Stomach smooth muscle (tissue), 2 donors: ENCODE results near the gene KRTAP3-1.
"Not testable (repeated sequence)": the region's sequence is repeated elsewhere in the genome, so short reads cannot be mapped to it uniquely, and the experiment has no call there.

Experiments used
- H3K27ac ChIP-seq: one replicate; pipeline ENCODE4 v1.7.0; 2013; ENCODE audit warnings: mild to moderate bottlenecking, low read length, inconsistent platforms
- H3K27me3 ChIP-seq, 2 donors: one replicate each; pipeline ENCODE4 v1.7.0; 2013; ENCODE audit warnings: low read length in 2 of 2; ENCODE audit not compliant: insufficient read depth in 2 of 2, control insufficient read depth in 1 of 2
- H3K36me3 ChIP-seq, 2 donors: one replicate each; pipeline ENCODE4 v1.7.0; 2013; ENCODE audit warnings: low read length in 2 of 2; ENCODE audit not compliant: control insufficient read depth in 2 of 2, insufficient read depth in 2 of 2
- H3K4me1 ChIP-seq: one replicate; pipeline ENCODE4 v1.7.0; 2013; ENCODE audit warnings: low read length; ENCODE audit not compliant: control insufficient read depth, insufficient read depth
- H3K4me3 ChIP-seq, 2 donors: one replicate each; pipeline ENCODE4 v1.7.0; 2013; ENCODE audit warnings: low read length in 2 of 2
- H3K9ac ChIP-seq, 2 donors: one replicate each; pipeline ENCODE4 v1.7.0; 2013; ENCODE audit warnings: low read length in 2 of 2, mild to moderate bottlenecking in 1 of 2
- H3K9me3 ChIP-seq, 2 donors: one replicate each; pipeline ENCODE4 v1.7.0; 2013; ENCODE audit warnings: low read length in 2 of 2; ENCODE audit not compliant: control insufficient read depth in 2 of 2
- donor health status: healthy.
- donor health status: Pancreatic carcinoma.

Gene KRTAP3-1

GRCh38 chr17:41037853-41038350, 29.0 kb upstream of the KRTAP3-1 start:
- peaks cover 0 to 2% of the 10 kb centered on the region in 2 donors for H3K27me3 ChIP-seq
- H3K9ac ChIP-seq: no peak overlapping the region
- no peaks in the 10 kb centered on the region for H3K4me1 ChIP-seq
- H3K27ac ChIP-seq: no peak overlapping the region
- no peak overlapping the region for H3K4me3 ChIP-seq
- no peaks in the 10 kb centered on the region for H3K36me3 ChIP-seq
- no peaks in the 10 kb centered on the region for H3K9me3 ChIP-seq

DNA sequence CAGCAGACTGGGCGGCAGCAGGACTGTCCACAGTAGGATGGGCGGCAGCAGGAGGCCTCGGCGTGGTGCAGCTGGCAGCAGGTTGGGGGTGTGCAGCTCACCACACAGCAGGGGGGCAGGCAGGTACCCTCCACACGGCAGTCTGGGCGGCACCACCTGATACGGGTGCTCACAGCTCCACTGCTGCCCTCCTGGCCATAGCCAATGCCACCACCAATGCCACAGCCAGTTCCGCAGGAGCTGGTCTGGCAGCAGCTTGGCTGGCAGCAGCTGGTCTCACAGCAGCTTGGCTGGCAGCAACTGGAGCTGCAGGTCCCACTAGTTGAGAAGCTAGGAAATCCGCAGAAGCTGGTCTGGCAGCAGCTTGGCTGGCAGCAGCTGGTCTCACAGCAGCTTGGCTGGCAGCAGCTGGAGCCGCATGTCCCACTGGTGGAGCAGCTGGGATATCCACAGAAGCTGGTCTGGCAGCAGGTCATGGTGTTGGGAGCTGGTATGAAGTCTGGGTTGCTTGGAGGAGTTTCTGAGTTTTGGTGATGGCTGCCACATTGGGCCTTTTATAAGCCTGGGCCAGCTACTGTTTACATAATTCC, 25.5 kb upstream of the KRTAP3-1 start, which contains the start of gene KRTAP1-3:
Gene KRTAP1-3 (minus strand): TSS at position 529 of the 590 bp plus-strand sequence. CDS start 53 bp downstream, at position 476.
- not testable (repeated sequence) for H3K9me3 ChIP-seq, H3K9ac ChIP-seq, H3K27ac ChIP-seq, H3K4me1 ChIP-seq, H3K36me3 ChIP-seq, H3K27me3 ChIP-seq, H3K4me3 ChIP-seq

DNA sequence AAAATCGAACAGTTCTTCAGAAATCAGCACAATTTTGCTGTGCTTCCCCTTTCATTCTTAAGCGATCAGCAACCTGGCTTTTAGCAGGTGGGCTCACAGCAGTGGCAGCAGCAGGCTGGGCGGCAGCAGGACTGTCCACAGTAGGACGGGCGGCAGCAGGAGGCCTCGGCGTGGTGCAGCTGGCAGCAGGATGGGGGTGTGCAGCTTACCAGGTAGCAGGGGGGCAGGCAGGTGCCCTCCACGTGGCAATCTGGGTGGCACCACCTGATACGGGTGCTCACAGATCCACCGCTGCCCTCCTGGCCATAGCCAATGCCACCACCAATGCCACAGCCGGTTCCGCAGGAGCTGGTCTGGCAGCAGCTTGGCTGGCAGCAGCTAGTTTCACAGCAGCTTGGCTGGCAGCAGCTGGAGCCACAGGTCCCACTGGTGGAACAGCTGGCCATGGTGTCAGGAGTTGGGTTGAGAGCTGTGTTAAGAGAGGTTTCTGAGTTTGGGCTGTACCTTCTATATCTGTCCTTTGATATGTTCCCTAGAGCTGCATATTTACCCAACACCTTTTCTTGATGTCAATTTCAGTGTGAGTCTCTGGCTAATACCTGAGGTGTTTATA, 20.8 kb upstream of the KRTAP3-1 start, which contains the start of gene KRTAP1-4:
Gene KRTAP1-4 (minus strand): TSS at position 563 of the 613 bp plus-strand sequence. CDS start 117 bp downstream, at position 446.
- H3K27me3 ChIP-seq: peaks cover 0 to 2% of the 10 kb centered on the region in 2 donors
- H3K9me3 ChIP-seq: no peaks in the 10 kb centered on the region
- H3K4me1 ChIP-seq: no peaks in the 10 kb centered on the region
- H3K4me3 ChIP-seq: no peak within 1 kb of the TSS
- no peak within 1 kb of the TSS for H3K27ac ChIP-seq
- H3K36me3 ChIP-seq: no peaks in the 10 kb centered on the region
- H3K9ac ChIP-seq: no peak within 1 kb of the TSS

- H3K9ac ChIP-seq: no peak within 1 kb of the TSS
- H3K9me3 ChIP-seq: no peaks in the 10 kb centered on the region
- H3K4me3 ChIP-seq: no peak within 1 kb of the TSS
- H3K27ac ChIP-seq: no peak within 1 kb of the TSS
- no peaks in the 10 kb centered on the region for H3K36me3 ChIP-seq
- H3K27me3 ChIP-seq: no peaks in the 10 kb centered on the region
- H3K4me1 ChIP-seq: no peaks in the 10 kb centered on the region
These were observed 18.0 kb upstream of the KRTAP3-1 start, which contains the start of gene KRTAP1-5 for GRCh38 chr17:41026715-41027471. KRTAP1-5 (minus strand) TSS chr17:41027208; CDS start chr17:41027155, 53 bp downstream.

- Histone ChIP-seq H3K9me3 (no peaks in the 10 kb centered on the region), H3K27ac (no peak overlapping the region), H3K36me3 (no peaks in the 10 kb centered on the region), H3K4me3 (no peak overlapping the region), H3K27me3 (no peaks in the 10 kb centered on the region), H3K9ac (no peak overlapping the region), H3K4me1 (no peaks in the 10 kb centered on the region)
These were observed 15.8 kb upstream of the KRTAP3-1 start for GRCh38 chr17:41024697-41025096.

DNA sequence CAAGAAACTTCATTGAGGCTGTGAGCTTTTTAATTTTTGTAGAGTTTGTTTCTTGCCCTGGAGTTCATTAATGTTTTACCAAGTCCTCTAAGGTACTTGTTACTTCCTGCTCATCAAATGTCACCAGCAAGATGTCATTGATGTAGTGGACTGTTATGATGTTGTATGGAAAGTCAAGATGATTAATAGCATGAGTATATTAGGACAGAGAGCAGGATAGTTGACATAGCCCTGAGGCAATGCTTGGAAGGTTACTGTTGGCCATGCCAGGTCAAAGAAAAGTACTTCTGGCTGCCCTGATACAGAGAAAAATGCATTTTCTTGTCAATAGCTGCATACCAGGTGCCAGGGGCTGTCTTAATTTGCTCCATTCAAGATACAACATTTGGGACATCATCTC, 11.4 kb upstream of the KRTAP3-1 start:
- Histone ChIP-seq H3K27ac (no peak overlapping the region), H3K9me3 (no peaks in the 10 kb centered on the region), H3K4me3 (no peak overlapping the region), H3K4me1 (no peaks in the 10 kb centered on the region), H3K9ac (no peak overlapping the region), H3K27me3 (peaks cover 0 to 3% of the 10 kb centered on the region in 2 donors), H3K36me3 (no peaks in the 10 kb centered on the region)

- no peak overlapping the region for H3K9ac ChIP-seq
- H3K36me3 ChIP-seq: no peaks in the 10 kb centered on the region
- H3K4me3 ChIP-seq: no peak overlapping the region
- H3K4me1 ChIP-seq: no peaks in the 10 kb centered on the region
- H3K27me3 ChIP-seq: peaks cover 0 to 3% of the 10 kb centered on the region in 2 donors
- H3K27ac ChIP-seq: no peak overlapping the region
- H3K9me3 ChIP-seq: no peaks in the 10 kb centered on the region
These were observed 10.5 kb upstream of the KRTAP3-1 start for GRCh38 chr17:41019415-41019814.

DNA sequence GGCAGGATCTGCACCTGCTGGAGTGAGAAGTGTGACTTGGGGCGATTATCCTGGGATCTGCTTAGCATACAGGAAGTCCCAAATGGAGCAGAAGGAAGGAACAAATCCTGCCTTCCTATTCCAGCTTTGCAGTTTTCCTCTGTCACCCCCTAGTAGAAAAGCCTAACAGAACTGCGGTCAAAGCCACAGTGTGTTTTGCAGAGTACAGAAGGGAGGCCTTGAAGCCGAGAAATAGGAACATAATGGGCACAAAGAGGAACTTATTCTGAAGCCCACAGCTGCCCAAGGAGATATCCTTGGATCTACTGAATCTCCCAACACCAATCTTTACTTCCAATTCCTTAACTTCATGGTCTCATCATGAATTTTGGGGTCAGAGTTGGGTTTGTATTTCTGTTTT, 9.6 kb upstream of the KRTAP3-1 start:
- H3K27ac ChIP-seq: no peak overlapping the region
- H3K4me3 ChIP-seq: no peak overlapping the region
- no peaks in the 10 kb centered on the region for H3K9me3 ChIP-seq
- H3K36me3 ChIP-seq: no peaks in the 10 kb centered on the region
- H3K4me1 ChIP-seq: no peaks in the 10 kb centered on the region
- peaks cover 0 to 3% of the 10 kb centered on the region in 2 donors for H3K27me3 ChIP-seq
- no peak overlapping the region for H3K9ac ChIP-seq

GRCh38 chr17:41016578-41017215, 7.8 kb upstream of the KRTAP3-1 start:
- Histone ChIP-seq H3K9me3 (no peaks in the 10 kb centered on the region), H3K36me3 (no peaks in the 10 kb centered on the region), H3K27me3 (peaks cover 0 to 3% of the 10 kb centered on the region in 2 donors), H3K9ac (no peak overlapping the region), H3K4me1 (no peaks in the 10 kb centered on the region), H3K27ac (no peak overlapping the region), H3K4me3 (no peak overlapping the region)

DNA sequence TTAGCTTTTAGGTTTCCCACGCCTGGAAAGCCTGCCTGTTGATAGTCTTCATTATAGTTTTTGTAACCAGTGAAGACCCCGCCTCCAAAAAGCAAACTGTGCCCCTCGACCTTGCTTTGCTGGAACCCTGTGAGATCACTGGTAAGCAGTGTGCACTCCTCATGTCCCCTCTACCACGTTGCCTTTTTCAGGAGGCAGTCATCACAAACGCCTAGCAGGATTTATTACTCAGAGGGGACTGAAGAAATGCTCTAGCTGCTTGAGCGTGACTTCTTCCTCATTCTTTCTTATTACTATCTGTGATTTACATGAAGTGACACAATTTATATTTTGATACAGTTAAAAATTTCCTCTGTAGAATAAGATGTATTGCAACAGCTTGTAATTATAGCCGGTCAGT, 6.5 kb upstream of the KRTAP3-1 start:
- Histone ChIP-seq H3K27me3 (peaks cover 0 to 3% of the 10 kb centered on the region in 2 donors), H3K9me3 (no peaks in the 10 kb centered on the region), H3K4me3 (no peak overlapping the region), H3K9ac (no peak overlapping the region), H3K27ac (no peak overlapping the region), H3K4me1 (no peaks in the 10 kb centered on the region), H3K36me3 (no peaks in the 10 kb centered on the region)
